GM19193 (cell line): ENCODE measurements around the gene NDST1.

ENCODE experiments used
- POLR2A ChIP-seq: IDR thresholded peaks from 4 replicates; pipeline ENCODE4 v1.6.1; 2011; ENCODE audit not compliant: insufficient read depth, insufficient read length; ENCODE audit errors: extremely low read depth

NDST1 gene

DNA sequence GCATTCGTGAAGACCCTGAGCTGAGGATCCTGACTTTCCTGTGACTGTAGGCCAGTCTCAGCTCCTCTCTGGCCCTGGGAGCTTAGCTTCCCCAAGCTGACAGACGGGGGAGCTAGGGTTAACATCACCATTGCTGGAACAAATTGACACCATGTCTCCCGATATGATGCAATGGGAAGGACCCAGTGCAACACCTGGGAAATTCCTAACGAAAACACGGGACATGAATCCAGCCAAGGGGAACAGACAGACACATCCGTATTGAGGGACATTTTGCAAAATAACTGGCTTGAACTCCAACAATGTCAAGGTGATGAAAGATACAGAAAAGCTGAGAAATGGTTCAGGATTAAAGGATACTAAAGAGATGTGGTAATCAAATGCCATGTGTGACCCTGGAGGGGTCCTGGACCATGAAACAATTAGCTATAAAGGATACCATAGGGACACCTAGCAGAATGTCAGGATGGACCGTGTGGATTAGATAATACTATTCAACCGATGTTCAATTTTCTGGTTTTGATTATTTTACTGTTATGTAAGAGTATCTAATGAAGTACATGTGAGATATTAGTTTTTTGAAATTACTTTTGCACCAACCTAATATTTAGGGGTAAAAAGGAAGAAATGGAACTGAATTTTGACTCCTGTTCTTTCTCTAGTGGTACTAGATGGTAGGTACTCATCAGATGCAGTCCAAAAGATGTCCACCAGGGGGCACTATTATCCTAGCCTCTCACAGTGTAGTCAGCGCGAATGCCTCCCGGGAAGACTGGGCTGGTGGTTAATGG, 52.7 kb downstream of the NDST1 start:
- TF ChIP-seq POLR2A: no peak

GRCh38 chr5:150561192-150561512, 53.2 kb downstream of the NDST1 start:
- no peak for TF ChIP-seq POLR2A

DNA sequence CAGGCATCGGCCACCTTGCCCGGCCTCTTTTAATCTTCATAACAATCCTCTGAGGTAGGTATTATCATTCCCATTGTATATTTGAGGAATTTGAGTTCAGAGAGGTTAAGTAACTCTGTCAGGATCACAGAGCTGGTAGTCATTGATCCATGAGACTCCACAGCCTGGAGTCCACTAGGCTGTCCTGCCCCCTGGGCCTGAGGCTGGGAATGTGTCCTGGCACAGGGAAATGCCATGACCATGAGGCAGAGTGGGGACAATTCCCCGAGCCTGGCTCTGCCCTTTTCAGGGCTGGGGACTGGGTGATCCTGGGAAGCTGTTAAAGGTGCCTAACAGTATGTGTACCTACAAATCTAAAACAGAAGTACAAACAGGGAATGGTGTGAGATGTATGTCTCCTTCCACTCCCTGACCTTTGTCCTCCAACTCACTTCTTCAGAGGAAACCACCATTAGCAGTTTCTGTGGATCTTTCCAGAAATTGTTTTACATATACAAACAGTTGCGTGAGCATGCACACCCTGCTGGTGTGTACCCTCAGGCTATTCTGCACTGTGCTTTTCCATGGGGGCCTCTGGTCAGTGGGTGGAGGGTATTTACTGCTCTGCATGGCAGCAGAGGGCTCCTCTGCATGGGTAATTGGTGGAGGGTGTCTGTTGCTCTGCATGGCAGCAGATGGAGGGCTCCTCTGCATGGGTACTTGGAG, 53.8 kb downstream of the NDST1 start:
- no peak for TF ChIP-seq POLR2A

DNA sequence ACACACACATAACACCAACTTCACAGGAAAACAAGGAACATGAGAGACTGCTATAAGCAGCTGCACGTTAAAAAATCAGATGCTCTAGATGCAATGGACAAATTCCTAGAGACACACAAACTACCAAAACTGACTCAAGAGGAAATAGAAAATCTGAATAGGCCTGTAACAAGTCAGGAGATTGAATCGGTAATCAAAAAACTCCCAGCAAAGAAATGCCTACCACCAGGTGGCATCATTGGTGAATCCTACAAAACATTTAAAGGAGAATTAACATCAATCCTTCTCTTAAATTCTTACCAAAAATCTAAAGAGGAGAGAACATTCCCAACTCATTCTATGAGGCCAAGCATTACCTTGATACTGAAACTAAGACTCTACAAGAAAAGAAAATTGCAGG, 54.9 kb downstream of the NDST1 start:
- TF ChIP-seq POLR2A: no peak

DNA sequence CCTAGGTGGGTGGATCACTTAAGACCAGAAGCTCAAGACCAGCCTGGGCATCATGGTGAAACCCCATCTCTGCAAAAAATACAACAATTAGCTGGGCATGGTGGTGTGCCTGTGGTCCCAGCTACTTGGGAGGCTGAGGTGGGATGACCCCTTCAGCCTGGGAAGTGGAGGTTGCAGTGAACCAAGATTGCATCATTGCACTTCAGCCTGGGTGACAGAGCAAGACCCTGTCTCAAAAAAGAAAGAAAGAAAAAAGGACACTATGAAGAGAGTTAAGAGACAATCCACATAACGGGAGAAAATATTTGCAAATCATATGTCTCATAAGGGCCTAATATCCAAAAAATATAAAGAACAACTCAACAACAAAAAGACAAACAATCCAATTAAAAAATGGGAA, 57.9 kb downstream of the NDST1 start:
- TF ChIP-seq POLR2A: no peak

DNA sequence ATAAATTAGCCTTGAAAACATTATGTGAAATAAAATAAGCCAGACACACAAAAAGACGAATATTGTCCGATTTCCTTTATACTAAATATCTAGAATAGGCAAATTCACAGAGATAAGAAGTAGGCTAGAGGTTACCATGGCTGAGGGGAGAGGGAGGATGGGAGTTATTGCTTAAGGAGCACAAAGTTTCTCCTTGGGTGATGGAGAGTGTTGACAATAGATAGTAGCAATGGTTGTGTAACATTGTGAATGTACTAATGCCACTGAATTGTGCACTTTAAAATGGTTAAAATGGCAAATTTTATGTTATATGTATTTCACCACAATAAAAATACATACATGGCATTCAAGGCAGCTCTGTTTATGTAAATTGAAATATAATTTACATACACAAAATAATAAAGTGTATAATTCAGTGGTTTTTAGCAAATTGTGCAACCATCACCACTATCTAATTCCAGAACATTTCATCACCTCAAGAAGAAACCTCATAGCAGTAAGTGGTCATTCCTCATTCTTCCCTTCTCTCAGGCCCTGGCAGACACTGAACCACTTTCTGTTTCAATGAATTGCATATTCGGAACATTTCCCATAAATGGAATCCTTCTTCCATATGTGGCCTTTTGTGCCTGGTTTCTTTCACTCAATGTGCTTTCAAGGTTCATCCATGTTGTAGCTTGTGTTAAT, 59.2 kb downstream of the NDST1 start:
- TF ChIP-seq POLR2A: no peak

DNA sequence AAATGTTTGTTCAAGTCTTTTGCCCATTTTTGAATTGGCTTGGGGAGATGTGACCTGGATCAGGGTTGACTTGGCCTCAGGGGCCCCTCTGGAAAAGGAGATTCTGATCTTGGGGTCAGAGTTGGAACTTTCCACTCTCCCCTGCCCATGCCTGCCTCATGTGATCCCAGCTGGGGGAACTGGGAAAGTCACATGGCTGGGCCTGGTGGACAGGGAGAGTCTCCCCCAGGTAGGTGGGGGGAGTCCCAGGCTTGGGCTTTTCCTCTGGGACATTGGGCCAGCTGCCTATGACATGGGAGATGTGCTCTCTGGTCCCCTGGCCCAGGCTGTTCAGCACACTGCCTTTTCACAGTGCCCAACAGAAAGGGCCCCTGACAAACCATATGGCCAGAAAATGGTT, 60.7 kb downstream of the NDST1 start:
- TF ChIP-seq POLR2A: no peak

GRCh38 chr5:150570333-150570732, 62.4 kb downstream of the NDST1 start:
- TF ChIP-seq POLR2A: no peak

DNA sequence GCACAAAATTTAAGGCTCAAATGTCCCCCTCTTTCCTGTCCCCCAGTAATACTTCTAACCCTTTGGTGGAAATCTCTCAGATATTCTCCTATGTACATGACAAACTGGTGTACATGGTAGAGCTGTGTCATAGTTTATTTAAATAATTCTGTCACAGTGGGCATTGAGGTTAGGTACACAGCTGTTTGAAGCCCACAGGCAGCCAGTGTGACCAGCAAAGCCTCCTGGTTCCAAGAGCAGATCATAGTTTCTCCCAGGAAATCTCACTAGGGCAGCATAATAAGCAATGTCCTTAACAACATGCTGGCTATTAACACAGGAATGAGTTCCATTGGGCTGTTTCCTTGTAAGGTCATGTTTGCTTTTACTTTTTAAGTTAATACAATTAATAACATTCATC, 63.9 kb downstream of the NDST1 start:
- no peak for TF ChIP-seq POLR2A

DNA sequence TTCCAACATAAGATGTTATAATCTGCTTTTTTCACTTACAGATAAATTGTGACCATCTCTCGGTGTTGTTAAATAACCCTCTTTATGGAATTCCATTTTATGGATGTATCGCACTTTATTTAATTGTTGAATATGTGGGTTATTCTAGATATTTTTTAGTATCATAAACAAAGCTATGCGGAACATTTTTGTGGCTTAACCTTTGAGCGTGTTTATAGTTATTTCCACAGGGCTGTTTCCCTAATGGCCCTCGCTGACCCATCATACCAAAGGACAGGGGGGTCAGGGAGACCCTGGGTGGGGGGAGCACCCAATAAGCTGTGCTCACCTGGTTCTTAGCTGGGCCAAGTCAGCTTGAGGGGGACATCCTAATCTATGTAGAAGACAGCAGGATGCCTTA, 65.3 kb downstream of the NDST1 start:
- no peak for TF ChIP-seq POLR2A

DNA sequence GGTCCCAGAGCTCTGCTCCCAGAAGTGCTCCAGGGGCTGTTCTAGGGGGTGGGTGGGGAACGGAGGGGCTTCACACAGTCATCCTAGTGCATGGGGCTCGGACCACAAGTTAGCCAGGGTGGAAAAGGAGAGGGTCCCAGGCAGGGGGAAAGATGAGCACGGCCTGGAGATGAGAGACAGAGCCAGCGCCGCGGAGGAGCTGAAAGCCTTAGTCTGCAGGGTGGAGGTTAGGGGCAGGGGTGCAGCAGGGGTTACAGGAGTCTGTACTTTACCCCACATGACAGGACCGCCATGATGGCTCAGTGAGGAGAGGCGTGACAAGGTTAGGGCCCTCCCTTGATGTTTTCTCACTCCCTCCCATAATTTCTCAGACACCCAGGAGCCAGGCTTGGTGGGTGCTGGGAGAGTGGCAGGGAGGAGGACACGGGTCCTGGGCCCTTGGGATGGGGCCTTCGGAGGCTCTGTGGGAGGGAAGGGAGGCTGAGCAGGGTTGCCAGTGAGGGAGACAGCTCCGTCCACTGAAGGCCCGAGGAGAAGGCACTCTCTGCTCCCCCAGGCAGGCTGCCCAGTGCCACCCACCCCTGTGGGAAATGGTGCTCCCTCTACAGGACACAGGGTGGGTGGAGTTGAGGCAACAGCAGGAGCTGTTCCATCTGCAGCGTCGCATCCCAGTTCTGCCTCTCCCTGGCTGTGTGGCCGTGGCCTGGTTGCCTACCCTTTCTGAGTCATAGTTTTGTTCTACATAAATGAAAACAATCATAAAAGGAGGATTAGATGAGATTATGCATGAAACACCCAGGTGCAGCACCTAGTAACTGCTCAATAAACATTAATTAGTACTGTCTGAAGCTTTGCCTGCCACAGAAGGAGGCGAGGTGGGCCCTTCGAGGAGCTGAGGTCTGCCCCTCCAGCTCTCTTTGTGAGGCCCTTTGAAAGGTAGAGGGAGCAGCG, 66.2 kb downstream of the NDST1 start:
- no peak for TF ChIP-seq POLR2A

- TF ChIP-seq POLR2A: no peak
These were observed 67.1 kb downstream of the NDST1 start for GRCh38 chr5:150574818-150575547.

- TF ChIP-seq POLR2A: no peak
These were observed 68.0 kb downstream of the NDST1 start for GRCh38 chr5:150575745-150576448.
